Epithelial cell of prostate (primary cell): ENCODE results near the gene STK25.
"Not testable (repeated sequence)": the region's sequence is repeated elsewhere in the genome, so short reads cannot be mapped to it uniquely, and the experiment has no call there.

Source experiments
- DNase-seq: peaks from one replicate; pipeline ENCODE4 v3.0.0-alpha.2; 2011; ENCODE audit warnings: low read depth, low spot score
- H3K27ac ChIP-seq: fragments of 450-650 bp; 2 replicates; pipeline ENCODE4 v1.5.1; 2017; ENCODE audit warnings: mild to moderate bottlenecking

The STK25 gene

DNA sequence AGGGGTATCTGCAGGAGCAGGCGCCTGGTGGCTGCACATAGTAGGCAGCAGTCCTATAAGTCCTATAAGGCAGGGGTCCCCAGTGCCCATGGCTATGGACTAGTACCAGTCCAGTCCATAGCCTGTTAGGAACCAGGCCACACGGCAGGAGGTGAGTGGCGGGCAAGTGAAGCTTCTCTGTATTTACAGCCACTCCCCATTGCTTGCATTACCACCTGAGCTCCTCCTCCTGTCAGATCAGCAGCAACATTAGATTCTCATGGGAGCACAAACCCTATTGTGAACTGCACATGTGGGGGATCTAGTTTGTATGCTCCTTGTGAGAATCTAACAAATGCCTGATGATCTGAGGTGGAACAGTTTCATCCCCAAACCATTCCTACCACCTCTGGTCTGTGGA lies 33.1 kb downstream of the STK25 start:
- no peak overlapping the region for H3K27ac ChIP-seq
- DNase-seq = no peak

DNA sequence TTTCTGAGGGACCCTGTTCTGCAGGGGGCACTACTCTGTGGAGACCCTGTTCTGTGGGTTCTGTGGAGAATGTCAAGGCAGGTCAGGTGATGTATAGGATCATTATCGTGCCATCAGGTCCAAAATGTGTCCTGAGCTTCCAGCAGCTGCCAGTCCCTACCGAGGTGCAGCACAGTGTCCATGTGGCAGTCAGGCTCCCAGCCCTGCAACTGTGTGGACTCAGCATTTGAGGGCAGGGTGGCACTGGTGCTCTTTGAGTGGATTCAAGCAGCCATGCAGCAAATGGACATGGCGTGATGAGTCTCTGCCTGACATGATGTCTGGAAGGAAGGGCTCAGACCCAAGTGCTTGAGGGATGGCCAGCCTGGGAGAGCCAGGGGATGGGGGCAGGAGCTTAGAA lies 35.0 kb downstream of the STK25 start:
- H3K27ac ChIP-seq = no peak overlapping the region
- no peak for DNase-seq

DNA sequence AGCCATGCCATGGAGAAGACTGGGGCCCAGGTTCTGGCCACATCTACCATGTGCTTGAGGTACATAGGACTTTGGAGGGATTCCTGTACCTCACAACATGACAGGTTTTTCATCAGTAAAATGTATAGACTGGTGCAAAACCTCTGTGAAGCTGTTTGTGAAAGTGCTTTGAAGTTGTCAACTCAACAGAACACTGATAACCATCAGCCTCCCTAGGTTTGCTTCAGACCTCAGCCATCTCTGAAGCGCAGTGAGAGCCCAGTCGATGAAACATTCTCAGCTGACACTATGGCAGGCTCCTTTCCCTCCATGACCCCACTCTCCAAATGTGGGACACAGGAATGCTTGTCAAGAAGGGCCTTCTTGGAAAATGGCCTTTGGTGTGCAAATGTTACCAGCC lies 38.6 kb downstream of the STK25 start:
- DNase-seq = no peak
- no peak overlapping the region for H3K27ac ChIP-seq

DNA sequence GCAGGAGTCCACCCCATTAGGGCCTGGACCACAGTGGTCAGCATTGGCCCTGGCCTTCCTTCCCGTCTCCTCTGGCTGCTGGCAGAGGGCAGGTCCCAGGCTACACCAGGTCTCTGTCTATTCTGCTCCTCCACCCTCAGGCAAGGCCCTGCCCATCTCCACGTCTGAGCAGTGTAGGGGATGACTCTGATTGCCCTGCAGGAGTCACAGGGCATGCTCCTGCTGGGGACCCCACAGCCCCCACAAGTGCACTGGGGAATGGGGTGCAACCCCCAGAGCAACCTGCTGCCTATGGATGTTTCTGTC lies 40.0 kb downstream of the STK25 start:
- no peak overlapping the region for H3K27ac ChIP-seq
- no peak for DNase-seq

DNA sequence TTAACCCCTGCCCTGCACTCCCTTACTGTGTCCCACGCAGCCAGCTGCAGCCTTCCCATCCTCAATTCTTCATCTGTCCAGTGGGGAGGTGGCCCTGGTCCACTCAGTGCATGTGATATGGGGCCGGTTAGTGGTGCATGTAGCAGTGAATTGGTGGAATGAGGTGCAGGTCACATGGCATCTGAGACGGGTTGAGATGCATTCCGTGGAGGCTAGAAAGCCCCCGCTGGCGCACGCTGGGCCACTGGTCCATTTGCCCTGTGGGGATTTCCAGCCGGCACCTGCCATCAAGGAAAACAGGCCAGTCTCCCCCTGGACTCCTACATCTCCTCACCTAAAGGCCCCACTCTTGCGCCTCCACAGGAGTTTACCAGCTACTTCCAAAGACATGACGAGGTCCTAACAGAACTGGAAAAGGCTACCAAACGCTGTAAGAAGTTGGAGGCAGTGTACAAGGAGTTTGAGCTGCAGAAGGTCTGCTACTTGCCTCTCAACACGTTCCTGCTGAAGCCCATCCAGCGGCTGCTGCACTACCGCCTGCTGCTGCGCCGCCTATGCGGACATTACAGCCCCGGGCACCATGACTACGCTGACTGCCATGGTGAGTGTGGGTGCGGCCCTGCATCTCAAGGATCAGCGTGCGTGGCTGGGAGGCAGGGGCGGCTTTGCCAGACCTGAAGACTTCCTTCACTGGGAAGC lies 40.5 kb downstream of the STK25 start:
- no peak overlapping the region for H3K27ac ChIP-seq
- DNase-seq = no peak

DNA sequence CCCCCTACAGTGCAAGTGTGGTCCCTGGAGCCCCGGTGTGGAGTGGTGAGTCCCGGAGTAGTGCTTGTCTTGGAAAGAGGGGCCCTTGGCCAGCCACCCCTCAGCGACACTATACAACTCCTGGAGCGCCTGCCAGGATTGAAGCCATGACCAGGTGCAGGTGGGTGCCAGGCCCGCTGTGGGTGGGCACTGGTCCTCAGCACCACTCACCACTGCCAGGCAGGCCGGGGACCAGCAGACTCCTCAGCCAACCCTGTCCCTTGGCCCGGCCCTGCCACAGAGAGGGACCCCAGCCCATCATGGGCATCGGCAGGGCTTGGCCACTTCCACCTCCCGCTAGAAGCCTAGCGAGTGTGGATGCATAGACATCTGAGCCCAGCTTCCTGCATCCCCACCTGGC lies 42.2 kb downstream of the STK25 start:
- no peak for DNase-seq
- H3K27ac ChIP-seq = no peak overlapping the region

DNA sequence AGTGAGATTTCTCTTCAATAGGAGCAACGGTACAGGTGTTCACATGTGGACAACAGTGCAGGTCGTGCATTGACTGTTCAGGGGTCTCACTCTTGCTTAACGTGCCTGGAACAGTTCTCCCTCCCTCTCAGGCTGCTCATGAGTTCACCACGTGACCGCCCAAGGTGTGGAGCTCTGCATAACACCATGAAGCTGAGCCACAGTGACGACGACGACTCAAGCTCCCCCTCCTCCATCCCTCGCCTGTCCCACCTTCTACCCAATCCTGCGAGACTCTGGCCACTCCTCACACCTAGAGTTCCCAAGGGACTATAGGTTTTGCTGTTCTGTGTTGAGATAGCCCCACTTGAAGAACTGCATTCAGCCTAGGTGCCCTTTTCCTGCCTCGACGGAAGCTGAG lies 42.8 kb downstream of the STK25 start:
- DNase-seq = no peak
- H3K27ac ChIP-seq = no peak overlapping the region

DNA sequence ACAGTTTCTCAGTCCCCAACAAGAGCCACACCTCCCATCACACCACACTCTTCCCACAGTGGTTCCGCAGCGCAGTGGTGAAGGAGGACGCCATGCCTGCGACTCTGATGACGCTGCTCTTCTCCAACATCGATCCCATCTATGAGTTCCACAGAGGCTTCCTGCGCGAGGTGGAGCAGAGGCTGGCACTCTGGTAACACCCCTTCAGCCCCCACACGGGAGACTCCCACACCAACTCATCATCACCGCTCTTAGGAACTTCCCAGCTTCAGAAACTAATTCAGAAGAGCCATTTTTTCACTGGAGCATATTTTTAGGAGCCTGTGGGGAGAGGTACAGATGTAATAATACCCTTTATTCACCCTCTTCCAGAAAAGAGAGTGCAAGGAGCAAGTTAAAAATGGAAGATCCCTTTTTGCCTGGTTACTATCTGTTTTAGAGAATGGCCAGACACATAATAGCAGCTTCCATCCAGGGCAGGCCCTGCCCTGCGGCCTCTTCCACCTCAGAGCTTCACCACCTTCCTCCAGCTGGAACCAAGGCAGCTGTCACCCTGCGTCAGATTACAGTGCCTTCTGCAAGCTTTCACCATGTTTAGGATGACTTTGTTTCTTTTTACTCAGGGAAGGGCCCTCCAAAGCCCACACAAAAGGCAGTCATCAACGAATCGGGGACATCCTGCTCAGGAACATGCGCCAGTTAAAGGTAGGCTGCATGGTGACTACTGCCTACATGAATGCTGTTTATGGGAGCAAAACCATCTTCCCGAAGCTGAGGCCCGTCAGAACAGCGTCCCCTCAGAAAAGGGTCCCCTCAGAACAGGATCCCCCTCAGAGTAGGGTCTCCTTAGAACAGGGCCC lies 44.9 kb downstream of the STK25 start:
- H3K27ac ChIP-seq = no peak overlapping the region
- no peak for DNase-seq

DNA sequence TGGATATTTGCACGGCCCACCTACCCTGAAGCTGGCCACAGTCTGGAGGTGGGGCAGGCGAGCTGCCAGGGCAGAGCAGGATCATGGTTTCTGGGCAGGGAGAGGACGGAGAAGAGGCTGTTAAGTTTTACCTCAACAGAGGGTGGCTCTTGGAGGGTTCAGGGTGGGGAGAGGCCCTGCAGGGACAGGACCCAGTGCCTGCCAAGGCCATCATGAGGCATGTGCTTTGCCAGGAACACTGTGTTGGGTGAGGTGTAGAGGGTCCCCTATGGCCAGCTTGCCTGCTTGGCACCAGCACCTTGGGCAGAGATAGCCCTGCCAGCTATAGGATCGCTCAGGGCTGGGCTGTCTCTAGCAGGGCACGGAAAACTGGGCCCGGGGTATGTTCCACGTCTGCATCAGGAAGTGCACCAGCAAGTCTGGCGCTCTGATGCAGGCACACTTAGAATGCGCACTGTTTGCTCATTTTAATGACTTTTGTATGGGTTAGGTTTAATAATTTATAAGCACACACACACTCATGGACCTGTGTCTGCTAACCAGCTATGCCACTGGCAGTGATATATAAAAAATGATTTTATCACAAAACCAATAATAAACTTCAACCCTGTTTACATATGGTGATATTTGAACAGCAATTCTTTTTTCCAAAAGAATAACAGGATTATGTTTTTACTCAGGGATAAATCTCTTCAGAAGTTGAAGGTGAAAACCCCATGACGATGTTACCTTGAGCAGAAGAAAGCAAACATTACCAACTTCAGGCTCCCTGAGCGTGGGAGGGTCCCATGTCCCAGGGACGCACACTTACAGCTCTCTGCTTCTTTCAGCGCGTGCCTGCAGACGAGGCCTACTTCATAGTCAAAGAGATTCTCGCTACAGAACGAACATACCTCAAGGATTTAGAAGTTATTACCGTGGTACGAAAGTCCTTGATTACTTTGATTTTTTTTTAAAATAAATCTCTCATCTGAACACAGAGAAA lies 46.4 kb downstream of the STK25 start:
- no peak overlapping the region for H3K27ac ChIP-seq
- no peak for DNase-seq

DNA sequence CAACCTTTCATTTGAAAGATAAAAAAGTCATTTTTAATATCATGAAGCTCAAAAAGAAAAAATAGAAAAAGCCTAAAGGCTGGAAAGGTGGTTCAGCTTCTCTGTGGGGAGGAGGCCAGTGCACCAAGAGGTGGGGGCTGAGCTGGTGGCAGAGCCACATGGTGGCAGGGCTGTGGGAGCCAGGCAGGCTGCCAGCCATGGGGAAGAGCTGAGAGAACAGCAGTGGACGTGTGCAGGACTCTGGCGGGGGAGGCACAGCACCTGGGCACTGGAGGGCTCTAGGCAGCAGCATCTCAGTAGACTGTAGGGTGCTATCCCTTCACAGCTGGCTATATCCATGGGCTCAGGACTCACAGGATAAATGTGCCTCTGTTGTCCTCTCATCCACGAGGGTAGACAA lies 47.8 kb downstream of the STK25 start:
- DNase-seq = no peak
- H3K27ac ChIP-seq = no peak overlapping the region

DNA sequence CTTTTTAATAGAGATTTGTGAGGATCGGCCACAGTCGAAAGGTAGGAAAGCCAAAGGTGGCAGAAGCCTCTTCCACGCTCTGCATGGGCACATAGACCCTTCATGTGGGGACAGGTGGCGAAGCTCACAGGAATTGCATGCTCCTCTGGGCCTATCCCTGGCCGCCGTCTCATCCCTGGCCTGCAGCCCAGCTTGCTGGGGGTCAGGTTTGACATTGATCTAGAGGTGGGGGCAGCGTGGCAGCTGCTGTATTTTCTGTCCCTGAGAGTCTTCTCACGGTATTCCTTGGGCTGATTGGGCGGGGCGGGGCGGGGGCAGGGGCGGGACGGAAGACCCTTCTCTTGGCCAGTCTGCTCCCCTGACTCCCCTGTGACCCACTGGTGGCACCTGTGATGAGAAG lies 48.9 kb downstream of the STK25 start:
- DNase-seq = no peak
- no peak overlapping the region for H3K27ac ChIP-seq

DNA sequence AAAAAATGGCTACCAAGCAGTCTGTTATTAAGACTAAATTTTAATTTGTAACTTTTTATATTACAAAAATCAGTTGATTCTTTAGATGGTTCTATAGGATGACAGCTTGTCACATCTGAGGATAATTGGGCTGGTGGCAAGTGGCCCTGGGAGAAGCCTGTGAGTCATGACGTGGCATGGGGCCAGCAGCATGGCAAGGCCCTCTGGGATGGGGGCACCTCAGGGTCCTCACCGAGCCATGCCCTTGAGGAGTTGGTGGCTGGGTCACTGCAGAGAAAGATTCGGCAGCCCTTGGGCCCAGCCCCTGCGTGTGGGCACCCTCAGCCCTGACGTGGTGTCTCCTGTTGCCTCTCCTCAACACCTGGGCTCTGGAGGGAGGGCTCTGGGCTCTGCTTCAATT lies 49.7 kb downstream of the STK25 start:
- no peak for DNase-seq
- H3K27ac ChIP-seq = no peak overlapping the region

DNA sequence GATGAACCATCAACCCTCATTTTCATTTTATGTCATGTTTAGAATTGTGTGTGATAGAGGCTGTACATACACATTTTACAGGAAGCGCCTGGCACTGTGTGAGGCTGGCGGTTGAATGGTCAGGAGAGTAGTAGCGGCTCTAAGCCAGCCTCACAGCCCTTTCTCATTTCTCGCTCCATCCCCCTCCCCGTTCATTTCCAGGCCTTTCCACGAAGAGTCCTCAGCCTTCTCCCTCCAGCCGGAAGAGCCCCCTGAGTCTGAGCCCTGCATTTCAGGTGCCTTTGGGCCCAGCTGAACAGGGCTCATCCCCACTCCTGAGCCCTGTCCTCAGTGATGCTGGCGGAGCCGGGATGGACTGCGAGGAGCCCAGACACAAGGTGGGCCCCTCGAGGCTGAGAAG lies 51.8 kb downstream of the STK25 start:
- H3K27ac ChIP-seq = no peak overlapping the region
- no peak for DNase-seq

DNA sequence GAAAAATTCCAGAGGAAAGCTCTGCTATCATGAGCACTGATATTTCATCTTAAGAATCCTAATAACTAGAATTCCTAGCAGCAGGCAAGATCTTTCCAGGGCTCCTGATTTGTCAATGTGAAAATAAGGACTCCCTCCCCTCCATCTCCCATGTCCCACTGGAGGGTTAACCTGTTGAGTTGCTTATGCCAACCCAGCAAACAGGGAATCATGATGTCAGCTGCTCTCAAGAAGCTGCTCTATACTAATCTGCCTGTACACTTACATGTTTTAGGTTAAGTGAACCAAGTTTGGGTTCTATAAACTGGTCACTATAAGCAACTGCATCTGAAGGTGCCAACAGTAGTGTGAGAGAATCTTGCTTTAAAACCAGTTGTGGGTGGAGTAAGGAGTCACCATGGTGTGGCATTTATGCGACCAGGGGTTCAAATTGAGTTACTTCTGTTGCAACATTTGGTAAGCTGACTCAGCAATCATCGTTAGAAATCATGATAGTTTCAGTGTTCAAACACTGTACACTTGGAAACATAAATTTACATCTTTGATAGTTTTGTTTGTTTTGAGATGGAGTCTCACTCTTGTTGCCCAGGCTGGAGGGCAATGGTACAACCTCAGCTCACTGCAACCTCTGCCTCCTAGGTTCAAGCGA lies 53.4 kb downstream of the STK25 start:
- H3K27ac ChIP-seq = no peak overlapping the region
- DNase-seq = no peak

DNA sequence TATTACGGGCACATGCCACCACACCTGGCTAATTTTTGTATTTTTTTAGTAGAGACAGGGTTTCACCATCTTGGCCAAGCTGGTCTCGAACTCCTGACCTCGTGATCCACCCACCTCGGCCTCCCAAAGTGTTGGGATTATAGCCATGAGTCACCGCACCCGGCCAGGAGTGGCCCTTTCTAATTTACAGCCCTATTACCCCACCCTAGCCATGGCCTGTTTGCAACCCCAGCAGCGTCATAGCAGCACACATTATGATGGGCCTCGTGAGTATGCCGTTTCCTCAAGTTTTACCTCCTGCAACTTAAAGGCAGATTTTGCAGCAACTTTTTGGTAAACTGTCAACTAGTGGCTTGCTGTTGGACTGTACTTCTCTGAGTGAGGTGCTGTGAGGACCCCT lies 54.5 kb downstream of the STK25 start:
- not testable (repeated sequence) for H3K27ac ChIP-seq, DNase-seq

DNA sequence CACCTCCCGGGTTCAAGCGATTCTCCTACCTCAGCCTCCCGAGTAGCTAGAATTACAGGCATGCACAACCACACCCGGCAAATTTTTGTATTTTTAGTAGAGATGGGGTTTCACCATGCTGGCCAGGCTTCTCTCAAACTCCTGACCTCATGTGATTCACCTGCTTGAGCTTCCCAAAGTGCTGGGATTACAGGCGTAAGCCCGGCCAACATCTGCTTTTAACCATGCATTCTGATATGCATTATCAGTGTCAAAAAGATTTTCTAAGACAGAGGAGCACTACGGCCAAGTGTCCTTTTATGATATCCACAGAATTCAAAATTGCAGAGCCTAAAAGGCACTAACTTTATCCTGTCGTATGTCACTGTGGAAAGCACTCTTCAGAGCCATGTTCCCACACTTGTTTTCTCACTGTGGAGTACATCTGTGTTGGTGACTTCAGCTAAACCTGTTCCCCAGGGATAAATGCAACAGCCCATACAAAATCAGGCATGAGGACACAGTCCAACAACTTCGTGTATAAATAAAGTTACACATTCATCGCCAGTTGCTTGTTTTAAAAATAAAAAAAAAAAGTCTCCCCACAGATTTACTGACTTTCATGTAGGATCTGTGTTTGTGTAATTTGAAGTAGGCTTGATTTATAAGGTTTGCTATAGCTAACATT lies 56.4 kb downstream of the STK25 start:
- H3K27ac ChIP-seq = no peak overlapping the region
- DNase-seq = no peak

DNA sequence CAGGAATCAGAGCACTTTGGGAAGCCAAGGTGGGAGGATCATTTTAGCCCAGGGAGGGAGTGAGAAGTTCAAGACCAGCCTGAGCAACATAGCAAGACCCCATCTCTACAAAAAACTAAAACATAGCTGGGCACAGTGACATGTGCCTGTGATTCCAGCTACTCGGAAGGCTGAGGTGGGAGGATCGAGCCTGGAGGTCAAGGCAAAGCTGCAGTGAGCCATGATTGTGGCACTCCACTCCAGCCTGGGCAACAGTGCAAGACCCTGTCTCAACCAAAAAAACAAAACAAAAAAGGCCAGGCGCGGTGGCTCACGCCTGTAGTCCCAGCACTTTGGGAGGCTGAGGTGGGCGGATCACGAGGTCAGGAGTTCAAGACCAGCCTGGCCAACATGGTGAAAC lies 58.3 kb downstream of the STK25 start:
- DNase-seq, H3K27ac ChIP-seq: not testable (repeated sequence)

DNA sequence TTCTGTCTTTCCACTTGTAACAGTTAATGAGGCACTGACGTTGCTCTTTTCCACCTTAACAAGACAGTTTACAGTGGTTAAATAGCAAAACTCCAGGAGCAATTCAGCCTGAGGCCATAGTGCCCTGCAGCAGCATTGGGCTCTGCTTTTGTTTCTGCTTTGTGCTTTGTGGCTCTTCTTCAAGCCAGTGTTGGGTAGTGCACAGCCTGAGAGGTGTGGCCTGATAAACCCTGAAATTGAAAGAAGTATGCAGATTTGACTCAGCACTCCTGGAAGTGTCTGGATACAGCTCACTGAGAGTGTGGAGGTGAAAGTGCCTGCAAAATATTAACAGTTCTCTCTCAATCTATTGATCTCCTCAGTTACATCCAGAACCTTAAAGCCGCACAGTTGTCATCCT lies 63.0 kb downstream of the STK25 start:
- DNase-seq = no peak
- no peak overlapping the region for H3K27ac ChIP-seq

DNA sequence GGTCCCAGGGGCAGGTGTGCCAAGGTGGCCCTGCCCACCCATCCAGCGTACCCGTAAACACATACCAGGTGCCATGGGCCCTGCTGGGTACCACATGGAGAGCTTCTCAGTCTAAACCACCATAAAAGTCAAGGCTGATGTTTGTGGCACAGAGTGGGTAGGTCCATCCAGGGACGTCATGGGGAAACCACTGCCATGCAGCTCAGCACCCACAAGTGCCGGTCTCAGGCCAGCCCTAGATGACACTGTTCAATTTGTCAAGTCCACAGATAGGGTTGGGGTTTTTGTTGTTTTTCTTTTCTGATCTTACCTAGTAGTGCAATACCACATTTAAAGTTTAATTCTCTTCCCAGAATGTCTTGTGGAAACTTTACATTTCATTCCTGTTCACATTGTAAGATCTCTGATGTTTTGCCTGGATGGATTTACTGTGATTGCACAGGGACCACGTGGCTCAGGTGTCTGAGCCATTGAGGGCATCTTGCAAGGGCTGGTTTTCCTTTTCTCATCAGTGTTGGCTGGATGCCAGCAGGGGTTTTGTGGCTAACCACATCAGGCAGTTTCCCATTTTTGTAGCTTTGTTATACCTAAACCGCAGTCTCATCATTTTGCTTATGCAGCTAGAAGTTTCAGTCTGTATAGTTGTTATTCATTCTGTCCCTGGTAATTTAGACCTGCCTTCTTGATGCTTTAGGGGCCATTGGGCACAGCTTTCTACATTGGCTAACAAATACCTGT lies 64.7 kb downstream of the STK25 start:
- DNase-seq = peak; percentile 73
- H3K27ac ChIP-seq = no peak overlapping the region
